Glutamatergic neuron (in vitro differentiated cells): ENCODE results near the gene AGBL5. TPM values are rescaled to one million over a fixed set of nuclear protein-coding genes. Genes with fewer than 3 reads are reported as not detected.

Source experiments
- DNase-seq: peaks from one replicate; pipeline ENCODE4 v3.0.0; 2022
- H3K27ac Mint-ChIP-seq: one replicate; pipeline ENCODE4 v1.8.0; 2020; ENCODE audit warnings: mild to moderate bottlenecking, mixed read lengths, inconsistent platforms; ENCODE audit not compliant: unreplicated experiment
- H3K27me3 Mint-ChIP-seq: one replicate; pipeline ENCODE4 v1.8.0; 2020; ENCODE audit warnings: mild to moderate bottlenecking, moderate library complexity, mixed read lengths, inconsistent platforms; ENCODE audit not compliant: unreplicated experiment
- H3K36me3 Mint-ChIP-seq: one replicate; pipeline ENCODE4 v1.8.0; 2020; ENCODE audit warnings: mild to moderate bottlenecking, mixed read lengths, inconsistent platforms; ENCODE audit not compliant: unreplicated experiment
- H3K4me1 Mint-ChIP-seq: one replicate; pipeline ENCODE4 v1.8.0; 2020; ENCODE audit warnings: mild to moderate bottlenecking, low read depth, mixed read lengths, inconsistent platforms; ENCODE audit not compliant: unreplicated experiment
- H3K4me3 Mint-ChIP-seq: one replicate; pipeline ENCODE4 v1.8.0; 2020; ENCODE audit warnings: mild to moderate bottlenecking, mixed read lengths, inconsistent platforms; ENCODE audit not compliant: unreplicated experiment
- H3K9me3 Mint-ChIP-seq: one replicate; pipeline ENCODE4 v1.8.0; 2020; ENCODE audit warnings: mild to moderate bottlenecking, moderate library complexity, mixed read lengths, inconsistent platforms; ENCODE audit not compliant: unreplicated experiment
- total RNA-seq: library from RNA; stranded (reverse); fragmentation: NEBNext Ultra II Directional; extraction: Animal tissue kit (Norgen Biotek cat#: 25700); gene quantifications from one replicate; pipeline ENCODE4 v1.2.1, GENCODE V29; 2021; ENCODE audit not compliant: unreplicated experiment
- TF ChIP-seq, protein P1 (sequence below): fragments of 200-600 bp; sonication (generic); IDR thresholded peaks from one replicate; pipeline ENCODE4 v1.5.0; 2021; ENCODE audit not compliant: partially characterized antibody, unreplicated experiment

Gene AGBL5
- total RNA-seq, 1 donor from 2014 or later, result 17.3 TPM

GRCh38 chr2:27058210-27058609 is 6.7 kb downstream of the AGBL5 start:
- no peak overlapping the region for H3K27ac Mint-ChIP-seq
- TF ChIP-seq, protein P1, sequence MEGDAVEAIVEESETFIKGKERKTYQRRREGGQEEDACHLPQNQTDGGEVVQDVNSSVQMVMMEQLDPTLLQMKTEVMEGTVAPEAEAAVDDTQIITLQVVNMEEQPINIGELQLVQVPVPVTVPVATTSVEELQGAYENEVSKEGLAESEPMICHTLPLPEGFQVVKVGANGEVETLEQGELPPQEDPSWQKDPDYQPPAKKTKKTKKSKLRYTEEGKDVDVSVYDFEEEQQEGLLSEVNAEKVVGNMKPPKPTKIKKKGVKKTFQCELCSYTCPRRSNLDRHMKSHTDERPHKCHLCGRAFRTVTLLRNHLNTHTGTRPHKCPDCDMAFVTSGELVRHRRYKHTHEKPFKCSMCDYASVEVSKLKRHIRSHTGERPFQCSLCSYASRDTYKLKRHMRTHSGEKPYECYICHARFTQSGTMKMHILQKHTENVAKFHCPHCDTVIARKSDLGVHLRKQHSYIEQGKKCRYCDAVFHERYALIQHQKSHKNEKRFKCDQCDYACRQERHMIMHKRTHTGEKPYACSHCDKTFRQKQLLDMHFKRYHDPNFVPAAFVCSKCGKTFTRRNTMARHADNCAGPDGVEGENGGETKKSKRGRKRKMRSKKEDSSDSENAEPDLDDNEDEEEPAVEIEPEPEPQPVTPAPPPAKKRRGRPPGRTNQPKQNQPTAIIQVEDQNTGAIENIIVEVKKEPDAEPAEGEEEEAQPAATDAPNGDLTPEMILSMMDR, result no peak
- peaks cover 4% of the 10 kb centered on the region for H3K27me3 Mint-ChIP-seq
- H3K9me3 Mint-ChIP-seq, result no peaks in the 10 kb centered on the region
- H3K4me1 Mint-ChIP-seq, result no peaks in the 10 kb centered on the region
- peaks cover 5% of the 10 kb centered on the region for H3K36me3 Mint-ChIP-seq
- no peak for DNase-seq
- no peak overlapping the region for H3K4me3 Mint-ChIP-seq

GRCh38 chr2:27059141-27059820 is 7.8 kb downstream of the AGBL5 start:
- H3K27ac Mint-ChIP-seq, result no peak overlapping the region

DNA sequence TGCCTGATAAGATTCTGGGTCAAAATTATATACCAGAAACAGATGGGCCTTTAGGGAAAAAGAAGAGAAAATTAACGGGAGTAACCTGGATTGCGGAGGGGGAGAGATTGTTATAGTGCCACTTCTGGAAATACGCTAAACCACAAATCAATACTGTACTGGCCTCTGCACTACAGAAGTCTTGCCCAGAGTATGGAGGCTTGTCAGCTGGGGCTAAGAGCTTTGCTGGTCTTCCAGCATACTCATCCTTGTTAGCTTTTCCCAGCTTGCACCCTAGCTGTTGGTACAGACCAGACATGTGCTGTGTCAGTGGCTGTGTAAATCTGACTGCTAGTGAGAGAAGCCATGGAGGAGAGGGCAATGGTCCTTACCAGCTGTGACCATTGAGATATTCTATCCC is 8.9 kb downstream of the AGBL5 start:
- DNase-seq, result no peak
- Mint-ChIP-seq H3K9me3 (no peaks in the 10 kb centered on the region), H3K4me1 (peaks cover 1% of the 10 kb centered on the region), H3K27me3 (no peaks in the 10 kb centered on the region), H3K36me3 (peaks cover 5% of the 10 kb centered on the region), H3K4me3 (no peak overlapping the region), H3K27ac (no peak overlapping the region)
- TF ChIP-seq, protein P1, result no peak

More at GRCh38 chr2:27059141-27059820, 7.8 kb downstream of the AGBL5 start:
- Mint-ChIP-seq H3K27me3 (no peaks in the 10 kb centered on the region), H3K4me1 (no peaks in the 10 kb centered on the region), H3K9me3 (no peaks in the 10 kb centered on the region), H3K36me3 (peaks cover 5% of the 10 kb centered on the region), H3K4me3 (no peak overlapping the region)
- TF ChIP-seq, protein P1, result no peak
- DNase-seq, result no peak

- Mint-ChIP-seq H3K27me3 (peaks cover 1% of the 10 kb centered on the region), H3K4me3 (no peak overlapping the region), H3K4me1 (peaks cover 19% of the 10 kb centered on the region), H3K9me3 (peaks cover 7% of the 10 kb centered on the region), H3K36me3 (peaks cover 5% of the 10 kb centered on the region), H3K27ac (no peak overlapping the region)
- no peak for DNase-seq
- TF ChIP-seq, protein P1, result no peak
Measured at GRCh38 chr2:27065128-27065527, 13.7 kb downstream of the AGBL5 start.

DNA sequence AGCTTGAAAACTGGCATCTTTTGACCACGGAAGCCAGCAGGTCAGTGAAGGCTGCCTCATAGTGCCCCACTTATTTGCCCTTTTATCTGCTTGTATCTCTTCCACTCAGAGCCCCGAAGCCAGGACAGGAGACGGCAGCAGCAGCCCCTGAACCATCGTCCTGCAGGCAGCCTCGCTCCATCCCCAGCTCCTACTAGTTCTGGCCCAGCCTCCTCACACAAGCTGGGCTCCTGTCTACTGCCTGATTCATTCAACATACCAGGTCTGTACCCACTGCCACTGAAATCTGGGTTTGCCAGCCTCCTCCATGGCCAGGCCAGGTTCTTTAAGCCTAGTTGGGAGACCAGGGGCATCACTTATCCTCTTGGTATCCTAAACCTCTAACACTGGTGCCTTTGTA is 15.9 kb downstream of the AGBL5 start:
- DNase-seq, result no peak
- no peak overlapping the region for H3K27ac Mint-ChIP-seq

More for the DNA sequence above, 15.9 kb downstream of the AGBL5 start:
- TF ChIP-seq, protein P1, result no peak
- peaks cover 5% of the 10 kb centered on the region for H3K36me3 Mint-ChIP-seq
- peaks cover 4% of the 10 kb centered on the region for H3K27me3 Mint-ChIP-seq
- peaks cover 9% of the 10 kb centered on the region for H3K9me3 Mint-ChIP-seq
- no peak overlapping the region for H3K4me3 Mint-ChIP-seq
- peaks cover 25% of the 10 kb centered on the region for H3K4me1 Mint-ChIP-seq
